ELF-1 (cell line): Measurements from ENCODE around the gene CFAP299.

ENCODE experiments used
- DNase-seq: peaks from one replicate; pipeline ENCODE4 v3.0.0-alpha.2; 2016; ENCODE audit warnings: low read depth, low spot score

The CFAP299 gene

DNA sequence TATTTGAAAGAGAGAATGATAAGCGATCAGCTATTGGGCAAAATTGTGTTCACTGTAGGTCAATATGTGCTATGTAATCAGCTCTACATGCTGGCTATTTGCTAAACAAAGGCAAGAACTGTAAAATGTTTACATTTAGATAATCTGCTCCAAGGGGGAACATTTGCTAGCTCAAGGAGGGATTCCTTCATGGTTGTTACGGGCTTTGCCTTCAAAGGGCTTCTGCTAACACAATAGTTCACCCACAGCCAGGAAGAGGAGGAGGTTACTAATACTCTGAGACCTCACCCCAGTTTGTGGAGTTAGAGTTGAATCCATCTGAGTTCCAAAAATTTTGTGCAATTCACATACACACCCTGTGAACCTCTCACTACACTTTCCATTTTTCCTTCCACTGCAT lies 587.4 kb downstream of the CFAP299 start:
- DNase-seq, result no peak

DNA sequence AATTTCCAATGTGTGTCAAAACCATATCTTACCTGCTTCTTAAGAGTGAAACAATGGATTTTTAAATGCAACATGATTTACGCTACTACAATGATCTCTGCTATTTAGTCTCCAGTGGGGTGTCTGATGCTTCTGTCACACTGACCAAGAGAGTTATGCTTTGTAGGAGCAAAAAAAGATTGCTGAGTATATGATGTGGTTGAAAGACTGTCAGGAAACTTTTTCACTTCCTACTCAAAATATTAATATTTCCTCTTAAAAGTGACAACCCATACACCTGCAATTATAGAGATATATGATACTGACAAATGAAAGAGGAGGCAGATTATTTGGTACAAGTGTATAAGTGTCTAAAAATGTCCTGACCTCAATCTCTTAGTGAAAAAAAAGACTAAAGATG lies 589.8 kb downstream of the CFAP299 start:
- DNase-seq, result no peak

DNA sequence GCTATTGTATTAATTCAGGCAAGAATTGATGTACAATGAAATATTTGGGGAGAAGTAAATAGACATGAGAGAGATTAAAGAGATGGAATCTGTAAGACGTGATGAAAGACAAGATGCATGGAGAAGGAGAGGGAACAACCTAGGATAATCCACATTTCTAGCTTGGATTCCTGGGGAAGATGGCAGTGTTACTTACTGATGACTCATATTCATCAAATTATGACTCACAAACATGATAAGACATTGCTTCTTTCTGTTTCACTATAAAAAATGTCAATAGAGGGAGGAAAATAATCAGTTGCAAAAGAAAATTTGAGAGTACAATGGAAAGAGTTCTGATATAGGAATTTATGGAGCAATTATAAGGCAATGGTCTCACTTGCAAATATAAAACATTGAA lies 590.9 kb downstream of the CFAP299 start:
- DNase-seq, result no peak

DNA sequence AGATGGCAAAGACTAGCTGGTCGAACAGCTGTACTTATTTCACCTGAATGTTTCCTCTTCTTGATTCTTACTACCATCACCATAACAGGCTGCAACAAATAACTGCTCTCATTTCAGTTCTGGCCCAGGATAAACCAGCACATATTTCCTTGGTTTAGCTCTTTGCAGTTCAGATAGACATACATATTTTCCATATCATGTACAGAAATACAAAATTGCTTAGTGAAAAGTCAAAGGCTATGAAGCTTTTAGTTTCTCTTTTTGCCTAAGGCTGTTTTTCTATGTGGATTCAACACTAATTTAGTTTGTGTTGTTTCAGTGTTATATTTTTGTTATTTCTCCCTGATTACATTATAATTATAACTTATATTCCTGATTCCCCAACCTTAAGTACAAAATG lies 591.4 kb downstream of the CFAP299 start:
- no peak for DNase-seq

DNA sequence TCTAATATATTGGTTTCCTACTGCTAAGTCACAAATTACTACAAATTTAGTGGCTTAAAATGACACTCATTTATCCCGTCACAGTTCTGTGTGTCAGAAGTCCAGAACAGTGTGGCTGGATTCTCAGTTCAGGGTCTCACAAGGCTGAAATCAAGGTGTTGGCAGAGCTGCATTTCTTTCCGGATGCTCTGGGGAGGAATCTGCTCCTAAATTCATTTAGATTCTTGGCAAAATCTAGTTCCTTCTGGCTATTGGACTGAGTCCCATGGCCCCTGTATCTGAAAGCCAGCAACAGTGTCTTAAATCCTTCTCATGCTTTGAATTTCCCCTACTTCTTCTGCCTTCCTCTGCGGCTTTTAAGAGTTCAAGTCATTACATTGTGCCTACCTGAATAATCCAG lies 591.9 kb downstream of the CFAP299 start:
- DNase-seq, result no peak

DNA sequence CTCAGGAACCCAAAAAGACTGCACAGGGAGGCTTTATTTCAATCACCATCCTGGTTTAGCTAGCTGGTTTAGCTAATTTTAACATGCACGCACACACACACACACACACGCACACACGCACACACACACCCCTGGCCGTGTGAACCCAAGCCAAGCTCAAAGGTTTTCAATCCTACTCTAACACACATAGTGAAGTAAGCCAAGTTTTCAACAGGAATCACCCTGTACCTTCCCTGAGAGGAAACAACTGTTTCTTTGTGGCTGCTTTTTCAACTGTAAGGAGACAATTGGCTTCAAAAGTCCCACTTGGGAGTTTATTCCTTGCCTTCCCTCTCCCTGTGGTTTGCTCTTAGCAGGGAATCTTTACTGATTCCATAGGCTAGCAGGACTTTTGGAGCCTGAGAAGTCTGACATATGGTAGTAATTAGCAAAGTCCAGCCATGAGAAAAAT lies 596.1 kb downstream of the CFAP299 start:
- no peak for DNase-seq

DNA sequence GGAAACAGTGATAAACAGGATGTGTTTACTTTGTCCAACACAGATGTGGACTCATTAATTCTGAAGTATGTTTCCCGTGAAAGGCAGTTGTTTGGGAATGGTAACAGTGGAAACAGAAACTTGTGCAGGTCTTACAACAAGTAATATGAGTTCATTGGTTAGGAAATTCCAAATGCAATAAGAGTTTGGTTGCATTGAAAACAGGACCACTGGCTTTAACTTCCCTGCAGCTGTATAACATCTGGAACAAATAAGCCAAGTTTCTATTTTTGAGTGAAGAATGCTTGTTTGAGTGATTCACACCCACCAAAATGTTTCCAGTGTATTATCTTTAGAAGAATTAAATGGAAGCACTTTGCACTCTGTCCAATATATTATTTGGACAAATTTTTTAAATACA lies 612.6 kb downstream of the CFAP299 start:
- no peak for DNase-seq

DNA sequence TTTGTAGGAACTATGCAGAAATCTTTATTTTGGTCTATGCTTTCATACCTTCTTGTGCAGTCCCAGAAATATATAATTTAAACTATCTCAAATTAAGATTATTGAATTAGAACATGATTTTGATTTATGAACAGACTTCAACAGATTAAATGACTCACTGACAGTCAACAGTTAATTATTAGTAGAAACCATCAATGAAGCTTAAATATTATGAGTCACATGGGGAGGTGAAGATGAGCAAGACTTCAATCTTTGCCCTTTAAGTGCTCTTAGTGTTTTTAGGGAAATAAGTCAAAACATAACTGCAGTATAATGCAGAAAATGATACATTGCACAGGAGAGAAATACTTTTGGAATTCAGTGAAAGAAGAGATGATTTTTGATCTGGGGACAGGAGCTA lies 613.5 kb downstream of the CFAP299 start:
- DNase-seq, result no peak

DNA sequence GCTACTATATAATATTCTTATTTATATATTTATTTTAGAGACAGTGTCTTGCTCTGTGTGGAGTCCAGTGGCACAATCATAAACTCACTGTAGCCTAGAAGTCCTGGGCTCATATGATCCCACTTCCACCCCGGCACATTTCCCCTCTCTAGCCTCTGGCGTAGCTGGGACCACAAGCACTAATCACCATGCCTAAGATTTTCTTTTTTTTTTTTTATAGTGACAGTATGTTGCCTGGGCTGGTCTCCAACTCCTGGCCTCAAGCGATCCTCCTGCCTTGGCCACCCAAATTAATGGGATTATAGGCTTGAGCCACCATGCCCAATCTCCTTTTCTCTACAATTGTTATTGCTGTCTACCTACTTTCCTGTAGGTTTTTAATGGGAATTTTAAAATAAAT lies 620.9 kb downstream of the CFAP299 start:
- DNase-seq, result no peak

DNA sequence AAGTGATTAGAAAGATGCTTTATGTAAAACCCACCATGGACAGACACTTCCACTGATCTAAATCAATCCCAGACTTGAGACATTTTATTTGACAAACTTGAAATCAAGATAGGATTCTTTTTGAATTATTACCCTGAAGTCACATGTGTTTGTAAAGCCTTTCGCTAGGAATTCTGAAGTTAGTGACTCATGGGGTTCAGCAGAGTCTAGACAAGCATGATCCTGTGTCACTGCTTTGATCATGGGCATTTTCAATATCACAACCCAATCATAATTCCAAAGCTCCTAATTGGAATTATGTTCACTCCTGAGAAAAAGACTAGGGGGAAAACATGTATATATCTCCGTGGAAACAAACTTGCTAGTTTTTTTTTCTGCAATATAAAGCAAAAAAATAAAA lies 627.5 kb downstream of the CFAP299 start:
- DNase-seq, result no peak

DNA sequence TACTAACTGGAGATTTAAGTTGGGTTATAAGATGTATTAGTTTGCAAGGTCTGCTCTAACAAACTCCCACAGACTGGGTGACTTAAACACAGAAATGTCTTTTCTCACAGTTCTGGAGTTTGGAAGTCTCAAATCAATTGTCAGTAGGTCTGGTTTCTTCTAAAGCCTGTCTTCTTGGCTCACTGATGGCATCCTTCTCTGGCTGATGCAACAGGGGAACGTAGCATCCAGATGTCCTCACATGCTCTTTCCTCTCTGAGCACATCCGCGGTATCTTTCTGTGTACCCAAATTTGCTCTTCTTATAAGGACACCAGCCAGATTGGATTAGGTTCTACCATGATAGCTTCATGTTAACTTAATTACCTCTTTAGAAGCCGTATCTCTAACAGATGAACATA lies 631.8 kb downstream of the CFAP299 start:
- DNase-seq, result no peak

DNA sequence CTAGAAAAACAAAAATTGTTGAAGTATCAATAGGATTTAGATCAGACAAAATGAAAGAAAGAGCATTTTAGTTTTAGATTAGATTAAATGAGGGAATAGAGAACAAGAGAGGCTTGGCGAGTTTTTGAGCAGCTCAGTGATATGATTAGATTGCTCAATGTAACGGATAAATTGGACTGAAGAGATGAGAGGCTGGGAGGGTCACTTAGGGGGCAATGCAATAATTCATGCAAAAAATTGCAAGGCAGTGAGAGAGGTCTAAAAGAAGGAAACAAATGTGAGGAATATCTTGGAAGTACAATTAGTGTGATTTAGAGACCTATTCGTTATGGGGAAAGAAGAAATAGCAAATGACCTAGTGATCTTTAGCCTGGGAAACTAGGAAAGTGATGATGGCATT lies 644.7 kb downstream of the CFAP299 start:
- no peak for DNase-seq

DNA sequence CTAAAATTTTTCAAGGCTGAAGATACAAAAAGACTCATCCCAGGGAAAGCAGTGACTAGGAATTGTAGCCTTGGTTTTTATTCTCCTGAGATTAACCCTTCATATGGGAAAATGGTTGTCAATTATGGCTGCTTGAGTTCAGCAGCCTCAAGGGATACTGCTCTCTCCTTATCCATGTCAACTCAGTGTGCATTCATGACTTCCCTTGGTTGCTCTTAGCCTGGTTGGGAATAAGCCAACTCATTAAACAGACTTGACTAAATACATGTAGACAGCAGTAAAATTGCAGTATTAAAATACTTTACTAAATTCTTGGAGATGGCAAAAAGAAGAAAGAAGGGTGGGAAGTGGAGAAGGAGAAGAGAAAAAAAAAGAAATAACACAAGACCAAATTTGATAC lies 650.5 kb downstream of the CFAP299 start:
- DNase-seq, result no peak

DNA sequence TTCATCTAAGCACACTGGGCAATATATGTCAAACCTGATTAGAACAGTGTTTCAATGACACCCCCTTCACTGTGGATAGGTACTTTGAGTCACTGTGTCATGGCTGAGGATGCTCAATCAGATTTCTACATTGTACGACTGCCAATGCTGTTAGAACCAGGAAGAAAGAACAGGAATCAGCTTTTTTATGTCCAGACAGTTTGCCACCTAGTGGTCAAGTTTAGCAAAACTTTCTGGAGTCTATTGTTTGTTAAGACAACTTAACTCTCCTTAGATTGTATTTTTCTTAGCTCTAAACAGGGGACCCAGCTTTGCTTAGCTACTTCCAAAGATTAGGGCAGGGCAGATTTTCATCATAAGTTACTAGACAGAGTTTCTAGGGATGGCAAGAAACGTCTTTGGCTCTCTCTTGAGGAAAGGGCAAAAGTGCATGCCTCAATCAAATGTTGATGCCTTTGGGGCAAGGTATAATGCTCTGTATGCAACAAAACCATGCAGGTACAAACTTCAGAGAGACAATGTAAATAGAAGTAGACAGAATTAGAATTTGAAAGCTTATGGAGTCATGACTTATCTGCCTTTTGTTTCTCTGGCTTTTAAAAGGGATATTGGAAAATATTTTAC lies 654.5 kb downstream of the CFAP299 start:
- peak; percentile 27 for DNase-seq

DNA sequence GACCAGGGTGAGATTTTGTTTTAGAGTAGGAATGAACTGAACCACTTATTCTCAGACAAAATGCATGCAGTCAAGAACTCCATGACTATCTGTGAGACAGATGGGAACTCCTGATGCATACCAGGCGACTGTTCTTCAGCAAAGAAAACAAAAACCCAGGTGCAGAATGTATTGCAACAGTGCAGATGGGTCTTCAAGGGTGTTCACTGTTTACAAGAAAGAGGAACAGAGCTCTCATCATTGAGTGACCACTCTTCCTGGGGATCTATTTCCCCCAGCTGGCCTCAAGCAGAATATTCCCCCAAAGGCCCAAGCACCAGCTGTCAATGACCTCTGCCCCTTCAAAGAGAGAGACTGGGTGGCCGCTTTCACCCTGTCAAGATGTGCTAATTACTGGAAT lies 655.3 kb downstream of the CFAP299 start:
- peak; percentile 1 for DNase-seq

DNA sequence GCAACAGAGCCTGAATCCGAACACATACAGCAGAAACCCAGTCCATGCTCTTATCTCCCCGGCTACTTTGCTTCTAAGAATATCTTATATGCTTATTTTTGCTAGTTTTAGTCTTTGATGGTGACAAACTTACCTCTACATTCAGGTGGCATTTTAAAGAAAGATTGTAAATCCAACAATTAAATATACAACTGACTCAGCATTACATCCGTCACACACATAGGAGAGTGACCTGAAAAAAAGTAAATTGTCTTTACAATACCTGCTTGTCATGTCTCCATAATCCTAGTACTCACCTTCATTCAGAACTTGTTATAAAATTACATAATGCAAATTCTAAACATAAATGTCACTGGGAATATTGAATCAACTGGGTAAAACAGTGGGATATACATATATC lies 664.4 kb downstream of the CFAP299 start:
- no peak for DNase-seq

DNA sequence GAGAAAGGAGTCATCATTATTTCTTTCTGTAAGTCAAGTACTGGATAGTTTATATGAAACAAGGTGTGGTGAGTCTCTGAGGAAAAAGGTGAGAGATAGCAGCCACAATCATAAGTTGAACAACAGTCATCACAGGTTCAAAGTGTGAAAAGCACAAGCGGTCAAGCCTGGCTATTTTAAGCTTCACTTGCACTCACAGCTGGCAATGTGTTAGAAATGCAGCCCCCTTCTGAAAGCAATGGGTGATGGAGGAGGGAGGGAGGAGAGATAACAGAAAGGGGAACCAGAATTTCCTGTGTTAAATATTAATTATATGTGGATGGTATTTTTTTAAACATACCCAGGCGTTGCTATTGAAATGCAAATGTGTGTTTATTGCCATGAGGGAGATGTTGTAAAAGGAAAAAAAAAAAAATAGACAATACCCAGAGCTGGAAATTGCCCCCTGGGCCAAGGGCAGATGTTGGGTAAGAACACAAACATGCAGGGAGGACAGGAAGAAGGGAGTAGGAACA lies 668.1 kb downstream of the CFAP299 start:
- DNase-seq, result no peak

DNA sequence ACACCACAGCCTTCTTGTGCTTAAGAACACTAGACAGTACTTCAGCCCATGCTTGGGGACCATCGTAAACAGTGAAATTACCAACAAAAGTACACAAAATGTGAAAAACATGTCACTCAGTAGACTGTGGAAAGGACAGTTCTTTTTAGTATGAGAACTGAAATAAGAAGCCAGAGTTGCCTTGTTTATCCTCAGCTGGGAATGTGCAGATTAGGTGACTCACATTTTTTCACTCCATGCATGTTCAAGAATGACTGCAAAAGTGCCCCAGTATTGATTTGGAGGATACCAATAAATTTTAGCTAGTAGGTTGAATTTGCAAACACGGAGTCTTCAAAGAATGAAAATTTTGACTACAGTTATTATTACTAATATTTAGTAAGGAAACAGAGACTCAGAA lies 671.9 kb downstream of the CFAP299 start:
- DNase-seq, result no peak
